Mammary epithelial cell (primary cell): ENCODE data around the gene OPHN1.

Source experiments
- EZH2 ChIP-seq: IDR thresholded peaks from 2 replicates; pipeline ENCODE4 v1.6.1; 2012; ENCODE audit warnings: low read length, inconsistent platforms, borderline replicate concordance
- TF ChIP-seq, protein P1 (sequence below), 2 donors: IDR thresholded peaks in 1 of 2; conservative IDR thresholded peaks in 1 of 2; 2 replicates each; pipeline ENCODE4 v1.5.1; 2011 to 2012; ENCODE audit warnings: inconsistent platforms in 2 of 2, low read length in 2 of 2, mild to moderate bottlenecking in 2 of 2, control low read depth in 1 of 2, low read depth in 1 of 2; ENCODE audit not compliant: insufficient read depth in 1 of 2; ENCODE audit errors: extremely low read depth in 1 of 2

DNA sequence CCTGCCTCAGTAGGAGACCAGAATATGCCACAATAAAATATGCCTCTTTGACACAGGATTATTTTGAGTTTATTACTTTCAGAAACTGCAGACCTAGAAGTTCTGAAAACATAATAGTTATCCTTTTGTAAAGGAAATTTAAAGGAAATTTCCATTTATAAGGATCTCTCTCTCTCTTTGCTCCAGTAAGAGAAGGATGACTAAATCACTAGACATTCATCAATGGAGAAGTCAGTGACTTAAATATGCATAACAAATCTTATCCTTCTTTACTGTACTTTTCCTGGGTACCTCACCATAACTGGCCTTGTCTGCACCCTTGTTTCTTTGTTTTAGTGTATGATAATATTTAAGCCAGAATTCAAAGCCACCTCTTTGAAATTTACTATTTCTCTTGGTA lies 28.3 kb upstream of the OPHN1 start:
- TF ChIP-seq, protein P1, sequence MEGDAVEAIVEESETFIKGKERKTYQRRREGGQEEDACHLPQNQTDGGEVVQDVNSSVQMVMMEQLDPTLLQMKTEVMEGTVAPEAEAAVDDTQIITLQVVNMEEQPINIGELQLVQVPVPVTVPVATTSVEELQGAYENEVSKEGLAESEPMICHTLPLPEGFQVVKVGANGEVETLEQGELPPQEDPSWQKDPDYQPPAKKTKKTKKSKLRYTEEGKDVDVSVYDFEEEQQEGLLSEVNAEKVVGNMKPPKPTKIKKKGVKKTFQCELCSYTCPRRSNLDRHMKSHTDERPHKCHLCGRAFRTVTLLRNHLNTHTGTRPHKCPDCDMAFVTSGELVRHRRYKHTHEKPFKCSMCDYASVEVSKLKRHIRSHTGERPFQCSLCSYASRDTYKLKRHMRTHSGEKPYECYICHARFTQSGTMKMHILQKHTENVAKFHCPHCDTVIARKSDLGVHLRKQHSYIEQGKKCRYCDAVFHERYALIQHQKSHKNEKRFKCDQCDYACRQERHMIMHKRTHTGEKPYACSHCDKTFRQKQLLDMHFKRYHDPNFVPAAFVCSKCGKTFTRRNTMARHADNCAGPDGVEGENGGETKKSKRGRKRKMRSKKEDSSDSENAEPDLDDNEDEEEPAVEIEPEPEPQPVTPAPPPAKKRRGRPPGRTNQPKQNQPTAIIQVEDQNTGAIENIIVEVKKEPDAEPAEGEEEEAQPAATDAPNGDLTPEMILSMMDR (conservative IDR thresholded peaks at IDR 0.05 in 1 of 2, IDR thresholded peaks at IDR 0.05 in 1 of 2; ENCODE audit: extremely low read depth in 1 of 2, insufficient read depth in 1 of 2, low read depth in 1 of 2, low read length in 2 of 2): no peak
- no peak for TF ChIP-seq EZH2
